Ishikawa (cell line): Measurements from ENCODE around the gene TFCP2L1.

Experiments used
- CEBPB ChIP-seq: IDR thresholded peaks from 2 replicates; pipeline ENCODE4 v1.6.1; 2012
- CREB1 ChIP-seq: IDR thresholded peaks from 2 replicates; pipeline ENCODE4 v1.6.1; 2012; ENCODE audit warnings: low read depth
- EGR1 ChIP-seq: IDR thresholded peaks from 2 replicates; pipeline ENCODE4 v1.6.1; 2012
- EP300 ChIP-seq: IDR thresholded peaks from 2 replicates; pipeline ENCODE4 v1.6.1; 2012; ENCODE audit warnings: borderline replicate concordance
- FOXM1 ChIP-seq: IDR thresholded peaks from 2 replicates; pipeline ENCODE4 v1.6.1; 2012; ENCODE audit warnings: low read depth, borderline replicate concordance
- NFIC ChIP-seq: IDR thresholded peaks from 2 replicates; pipeline ENCODE4 v1.6.1; 2012
- RAD21 ChIP-seq: IDR thresholded peaks from 2 replicates; pipeline ENCODE4 v1.6.1; 2012; ENCODE audit warnings: low read depth
- TAF1 ChIP-seq: IDR thresholded peaks from 2 replicates; pipeline ENCODE4 v1.6.1; 2012; ENCODE audit warnings: low read depth, mild to moderate bottlenecking
- TCF12 ChIP-seq: IDR thresholded peaks from 2 replicates; pipeline ENCODE4 v1.6.1; 2012; ENCODE audit warnings: low read depth
- TEAD4 ChIP-seq: IDR thresholded peaks from 2 replicates; pipeline ENCODE4 v1.6.1; 2012
- YY1 ChIP-seq: IDR thresholded peaks from 2 replicates; pipeline ENCODE4 v1.6.1; 2012; ENCODE audit warnings: low read depth
- ZBTB7A ChIP-seq: IDR thresholded peaks from 2 replicates; pipeline ENCODE4 v1.6.1; 2012; ENCODE audit warnings: low read depth
- TF ChIP-seq, protein P1 (sequence below): IDR thresholded peaks from 2 replicates; pipeline ENCODE4 v1.6.1; 2012
- TF ChIP-seq, protein P2 (sequence below): IDR thresholded peaks from 2 replicates; pipeline ENCODE4 v1.6.1; 2012; ENCODE audit warnings: low read depth, mild to moderate bottlenecking
- TF ChIP-seq, protein P3 (sequence below): IDR thresholded peaks from 2 replicates; pipeline ENCODE4 v1.6.1; 2012

The TFCP2L1 gene

DNA sequence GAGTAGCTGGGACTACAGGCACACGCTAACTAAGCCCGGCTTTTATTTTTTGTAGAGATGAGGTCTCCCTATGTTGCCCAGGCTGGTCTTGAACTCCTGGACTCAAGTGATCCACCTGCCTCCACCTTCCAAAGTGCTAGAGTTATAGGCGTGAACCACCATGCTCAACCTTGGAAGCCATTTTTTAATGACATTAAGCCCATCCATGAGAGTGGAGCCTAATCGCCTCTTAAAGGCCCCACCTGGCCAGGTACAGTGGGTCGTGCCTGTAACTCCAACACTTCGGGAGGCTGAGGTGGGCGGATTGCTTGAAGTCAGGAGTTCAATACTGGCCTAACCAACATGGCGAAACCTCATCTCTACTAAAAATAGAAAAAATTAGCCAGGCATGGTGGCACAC is 41.6 kb upstream of the TFCP2L1 start:
- TF ChIP-seq, protein P1, sequence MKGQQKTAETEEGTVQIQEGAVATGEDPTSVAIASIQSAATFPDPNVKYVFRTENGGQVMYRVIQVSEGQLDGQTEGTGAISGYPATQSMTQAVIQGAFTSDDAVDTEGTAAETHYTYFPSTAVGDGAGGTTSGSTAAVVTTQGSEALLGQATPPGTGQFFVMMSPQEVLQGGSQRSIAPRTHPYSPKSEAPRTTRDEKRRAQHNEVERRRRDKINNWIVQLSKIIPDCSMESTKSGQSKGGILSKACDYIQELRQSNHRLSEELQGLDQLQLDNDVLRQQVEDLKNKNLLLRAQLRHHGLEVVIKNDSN: no peak
- TF ChIP-seq TCF12 (no peak), ZBTB7A (no peak), NFIC (no peak), CEBPB (no peak), TEAD4 (no peak), EP300 (no peak), CREB1 (no peak), TAF1 (no peak)
- TF ChIP-seq, protein P2, sequence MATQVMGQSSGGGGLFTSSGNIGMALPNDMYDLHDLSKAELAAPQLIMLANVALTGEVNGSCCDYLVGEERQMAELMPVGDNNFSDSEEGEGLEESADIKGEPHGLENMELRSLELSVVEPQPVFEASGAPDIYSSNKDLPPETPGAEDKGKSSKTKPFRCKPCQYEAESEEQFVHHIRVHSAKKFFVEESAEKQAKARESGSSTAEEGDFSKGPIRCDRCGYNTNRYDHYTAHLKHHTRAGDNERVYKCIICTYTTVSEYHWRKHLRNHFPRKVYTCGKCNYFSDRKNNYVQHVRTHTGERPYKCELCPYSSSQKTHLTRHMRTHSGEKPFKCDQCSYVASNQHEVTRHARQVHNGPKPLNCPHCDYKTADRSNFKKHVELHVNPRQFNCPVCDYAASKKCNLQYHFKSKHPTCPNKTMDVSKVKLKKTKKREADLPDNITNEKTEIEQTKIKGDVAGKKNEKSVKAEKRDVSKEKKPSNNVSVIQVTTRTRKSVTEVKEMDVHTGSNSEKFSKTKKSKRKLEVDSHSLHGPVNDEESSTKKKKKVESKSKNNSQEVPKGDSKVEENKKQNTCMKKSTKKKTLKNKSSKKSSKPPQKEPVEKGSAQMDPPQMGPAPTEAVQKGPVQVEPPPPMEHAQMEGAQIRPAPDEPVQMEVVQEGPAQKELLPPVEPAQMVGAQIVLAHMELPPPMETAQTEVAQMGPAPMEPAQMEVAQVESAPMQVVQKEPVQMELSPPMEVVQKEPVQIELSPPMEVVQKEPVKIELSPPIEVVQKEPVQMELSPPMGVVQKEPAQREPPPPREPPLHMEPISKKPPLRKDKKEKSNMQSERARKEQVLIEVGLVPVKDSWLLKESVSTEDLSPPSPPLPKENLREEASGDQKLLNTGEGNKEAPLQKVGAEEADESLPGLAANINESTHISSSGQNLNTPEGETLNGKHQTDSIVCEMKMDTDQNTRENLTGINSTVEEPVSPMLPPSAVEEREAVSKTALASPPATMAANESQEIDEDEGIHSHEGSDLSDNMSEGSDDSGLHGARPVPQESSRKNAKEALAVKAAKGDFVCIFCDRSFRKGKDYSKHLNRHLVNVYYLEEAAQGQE: no peak
- TF ChIP-seq, protein P3, sequence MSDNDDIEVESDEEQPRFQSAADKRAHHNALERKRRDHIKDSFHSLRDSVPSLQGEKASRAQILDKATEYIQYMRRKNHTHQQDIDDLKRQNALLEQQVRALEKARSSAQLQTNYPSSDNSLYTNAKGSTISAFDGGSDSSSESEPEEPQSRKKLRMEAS: no peak

DNA sequence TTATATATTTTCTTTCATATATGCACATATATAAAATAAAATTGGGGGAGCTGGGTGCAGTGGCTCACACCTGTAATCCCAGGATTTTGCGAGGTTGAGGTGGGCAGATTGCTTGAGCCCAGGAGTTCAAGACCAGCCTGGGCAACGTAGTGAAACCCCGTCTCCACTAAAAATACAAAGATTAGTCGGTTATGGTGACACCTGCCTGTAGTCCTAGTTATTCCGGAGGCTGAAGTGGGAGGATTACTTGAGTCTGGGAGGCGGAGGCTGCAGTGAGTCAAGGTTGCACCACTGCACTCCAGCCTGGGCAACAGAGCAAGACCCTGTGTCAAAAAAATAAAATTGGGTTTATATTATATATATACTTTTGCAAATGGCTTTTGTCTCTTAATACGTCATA is 39.6 kb upstream of the TFCP2L1 start:
- TF ChIP-seq ZBTB7A (no peak), CREB1 (no peak), CEBPB (no peak), FOXM1 (no peak), YY1 (no peak), NFIC (no peak), TCF12 (no peak), EP300 (no peak)
- TF ChIP-seq, protein P1: no peak

DNA sequence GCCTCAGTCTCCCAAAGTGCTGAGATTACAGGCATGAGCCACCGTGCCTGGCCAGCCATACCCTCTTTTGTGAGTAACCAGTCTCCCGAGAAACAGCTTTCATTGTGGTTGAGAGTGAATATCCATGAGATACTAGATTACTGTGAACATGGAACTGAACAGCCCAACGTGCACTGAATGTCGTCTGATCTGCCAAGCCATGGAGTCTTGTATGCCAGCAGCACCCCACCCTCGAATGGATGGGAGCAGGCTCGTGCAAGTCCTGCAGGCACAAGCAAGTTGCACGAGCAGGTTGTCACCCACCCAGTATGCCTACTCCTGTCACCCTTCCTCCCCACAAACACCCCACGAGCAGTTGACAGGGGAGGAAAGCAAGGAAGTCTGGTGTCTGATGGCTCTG is 36.5 kb upstream of the TFCP2L1 start:
- no peak for TF ChIP-seq TEAD4
- TF ChIP-seq, protein P3: no peak
- TF ChIP-seq NFIC: no peak
- no peak for TF ChIP-seq YY1
- no peak for TF ChIP-seq TAF1
- no peak for TF ChIP-seq EGR1
- no peak for TF ChIP-seq FOXM1
- TF ChIP-seq, protein P1: no peak
- no peak for TF ChIP-seq ZBTB7A

DNA sequence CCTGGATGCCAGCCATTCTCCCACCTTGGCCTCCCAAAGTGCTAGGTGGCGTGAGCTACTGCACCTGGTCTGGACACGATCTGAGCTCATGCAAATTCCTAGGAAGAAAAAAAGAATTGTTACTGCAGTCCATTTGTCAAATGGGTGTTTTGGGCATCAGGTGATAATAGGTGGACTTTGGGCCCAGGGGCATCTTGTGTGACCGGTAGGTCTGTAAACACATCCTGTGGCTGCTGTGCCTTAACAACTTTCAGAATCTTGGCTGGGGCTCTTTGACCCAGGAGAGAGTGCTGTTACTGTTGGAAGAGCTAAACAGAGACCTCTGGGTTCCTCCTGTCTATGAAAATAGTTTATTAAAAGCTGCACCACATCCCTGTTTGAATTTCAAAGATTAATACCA is 34.9 kb upstream of the TFCP2L1 start:
- TF ChIP-seq, protein P3: no peak
- TF ChIP-seq, protein P2: no peak
- no peak for TF ChIP-seq NFIC
- TF ChIP-seq TEAD4: no peak
- TF ChIP-seq YY1: no peak
- TF ChIP-seq TAF1: no peak
- TF ChIP-seq EP300: no peak
- TF ChIP-seq TCF12: no peak
- TF ChIP-seq CEBPB: no peak
- TF ChIP-seq EGR1: no peak

DNA sequence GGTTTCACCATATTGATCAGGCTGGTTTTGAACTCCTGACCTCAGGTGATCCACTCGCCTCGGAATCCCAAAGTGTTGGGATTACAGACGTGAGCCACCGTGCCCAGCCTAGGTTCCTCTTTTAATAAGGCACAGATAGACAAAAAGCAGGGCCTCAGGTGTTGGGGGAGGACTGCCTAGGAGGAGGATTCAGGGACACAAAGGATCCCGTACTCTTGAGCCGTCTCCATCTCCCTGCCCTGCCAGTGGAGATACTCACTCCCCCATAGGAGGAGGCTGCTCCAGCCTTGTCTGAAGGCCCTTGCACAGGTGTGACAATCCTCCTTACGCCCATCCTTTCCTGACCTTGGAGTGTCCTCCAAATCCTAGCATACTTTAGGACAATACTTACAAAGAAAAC is 32.0 kb upstream of the TFCP2L1 start:
- TF ChIP-seq YY1: no peak
- no peak for TF ChIP-seq ZBTB7A
- TF ChIP-seq TAF1: no peak
- TF ChIP-seq CREB1: no peak
- no peak for TF ChIP-seq EP300
- TF ChIP-seq EGR1: no peak
- TF ChIP-seq NFIC: no peak
- TF ChIP-seq, protein P3: no peak
- TF ChIP-seq FOXM1: no peak

DNA sequence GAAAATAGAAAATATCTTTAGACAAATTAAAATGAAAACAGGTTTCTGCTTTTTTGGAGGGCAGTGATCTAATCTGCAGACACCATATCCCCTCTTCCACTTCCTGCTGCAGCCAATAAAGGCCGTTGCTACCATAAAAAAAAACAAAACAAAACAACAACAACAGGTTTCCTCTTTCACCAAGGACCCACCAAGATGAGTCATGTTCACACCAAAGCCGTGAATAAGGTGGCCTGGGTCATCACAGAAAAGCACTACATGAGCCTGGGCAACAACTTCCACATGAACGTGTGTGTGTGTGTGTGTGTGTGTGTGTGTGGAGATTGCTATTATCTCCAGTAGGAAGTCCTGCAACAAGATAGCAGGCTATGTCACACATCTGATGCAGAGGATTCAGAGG is 24.8 kb upstream of the TFCP2L1 start:
- TF ChIP-seq FOXM1 (no peak), TCF12 (no peak), YY1 (no peak), EGR1 (no peak), NFIC (no peak), TEAD4 (no peak), EP300 (no peak), CREB1 (no peak), CEBPB (no peak), ZBTB7A (no peak), RAD21 (no peak), TAF1 (no peak)
- TF ChIP-seq, protein P1: no peak
- TF ChIP-seq, protein P2: no peak
- TF ChIP-seq, protein P3: no peak
